SK-N-MC (cell line): ENCODE data around the gene ANXA8.
"Not testable (repeated sequence)": the region's sequence is repeated elsewhere in the genome, so short reads cannot be mapped to it uniquely, and the experiment has no call there.

Experiments
- EZH2 ChIP-seq: fragments of 200-600 bp; sonication (generic); IDR thresholded peaks from one replicate; pipeline ENCODE4 v1.6.1; 2017; ENCODE audit warnings: antibody characterized with exemption
- POLR2AphosphoS5 ChIP-seq: IDR thresholded peaks from 2 replicates; pipeline ENCODE4 v1.6.1; 2012; ENCODE audit warnings: mild to moderate bottlenecking, low read depth, low read length, borderline replicate concordance

DNA sequence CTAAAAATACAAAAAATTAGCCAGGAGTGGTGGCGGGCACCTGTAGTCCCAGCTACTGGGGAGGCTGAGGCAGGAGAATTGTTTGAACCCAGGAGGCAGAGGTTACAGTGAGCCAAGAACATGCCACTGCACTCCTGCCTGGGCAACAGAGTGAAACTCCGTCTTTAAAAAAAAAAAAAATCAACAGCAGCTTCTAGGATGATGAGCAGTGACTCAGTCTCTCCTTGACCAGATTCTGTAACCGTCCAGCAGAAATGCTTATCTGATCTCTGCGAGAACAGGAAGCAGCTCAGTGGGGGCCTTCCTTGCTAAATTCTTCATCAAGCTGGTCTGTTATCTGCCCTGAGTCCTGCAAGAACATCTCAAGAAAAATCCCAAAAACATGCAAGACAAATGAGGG, 2.0 kb upstream of the ANXA8 start:
- not testable (repeated sequence) for TF ChIP-seq POLR2AphosphoS5, EZH2
